ENCODE measurements around the gene PPARGC1A. TPM values are rescaled to one million over a fixed set of nuclear protein-coding genes. Genes with fewer than 3 reads are reported as not detected.

The PPARGC1A gene
- total RNA-seq, 1 experiment from 2014 or later = 1.9 TPM

GRCh38 chr4:23838607-23839006, 51.2 kb downstream of the PPARGC1A start:
- ChIA-PET POLR2A (no interaction called here), CTCF (no interaction called here)
- H3K4me1 Mint-ChIP-seq = no peaks in the 10 kb centered on the region
- ATAC-seq (no peak), DNase-seq (ENCODE audit: low spot score) (no peak)
- no peaks in the 10 kb centered on the region for H3K36me3 Mint-ChIP-seq
- TF ChIP-seq MAX (CRISPR knock-in tag; IDR thresholded peaks at IDR 0.05) = no peak
- no peak for TF ChIP-seq TP53 (CRISPR knock-in tag; IDR thresholded peaks at IDR 0.05)
- H3K27ac Mint-ChIP-seq = no peak overlapping the region
- H3K9me3 Mint-ChIP-seq = peaks cover 6% of the 10 kb centered on the region; the same call in 1 of the 2 replicates
- H3K4me3 Mint-ChIP-seq = no peak overlapping the region
- no peaks in the 10 kb centered on the region for H3K27me3 Mint-ChIP-seq (ENCODE audit: low read depth)

- no peaks in the 10 kb centered on the region for H3K36me3 Mint-ChIP-seq
- no peak for DNase-seq (ENCODE audit: low spot score)
- TF ChIP-seq ATF1 (CRISPR knock-in tag; IDR thresholded peaks at IDR 0.05) = no peak
- TF ChIP-seq USF2 (CRISPR knock-in tag; IDR thresholded peaks at IDR 0.05) = no peak
- TF ChIP-seq NR2C2 (CRISPR knock-in tag; IDR thresholded peaks at IDR 0.05) = no peak
- TF ChIP-seq ZBTB43 (CRISPR knock-in tag; IDR thresholded peaks at IDR 0.05) = no peak
- TF ChIP-seq E2F1 (CRISPR knock-in tag; IDR thresholded peaks at IDR 0.05) = no peak
- TF ChIP-seq GRHL2 (CRISPR knock-in tag; IDR thresholded peaks at IDR 0.05; ENCODE audit: insufficient replicate concordance, severe bottlenecking) = no peak
- TF ChIP-seq GTF2I (CRISPR knock-in tag; conservative IDR thresholded peaks at IDR 0.05) = no peak
- no peak for TF ChIP-seq ZNF263 (CRISPR knock-in tag; IDR thresholded peaks at IDR 0.05; ENCODE audit: low read depth)
- TF ChIP-seq TEAD4 (CRISPR knock-in tag; IDR thresholded peaks at IDR 0.05) = no peak
- no peak for TF ChIP-seq ZNF219 (CRISPR knock-in tag; IDR thresholded peaks at IDR 0.05; ENCODE audit: borderline replicate concordance)
- no peak for TF ChIP-seq NR3C1 (CRISPR knock-in tag; conservative IDR thresholded peaks at IDR 0.05; ENCODE audit: low read depth)
- no peak for TF ChIP-seq NFATC4 (CRISPR knock-in tag; IDR thresholded peaks at IDR 0.05)
- no peak for TF ChIP-seq KAT7 (CRISPR knock-in tag; IDR thresholded peaks at IDR 0.05; ENCODE audit: borderline replicate concordance)
- TF ChIP-seq IRF2 (CRISPR knock-in tag; IDR thresholded peaks at IDR 0.05; ENCODE audit: borderline replicate concordance, low read depth) = no peak
- TF ChIP-seq ERG (CRISPR knock-in tag; IDR thresholded peaks at IDR 0.05) = no peak
- ATAC-seq = no peak
- POLR2A ChIA-PET = no interaction called here
- CTCF ChIA-PET = no interaction called here
- H3K4me1 Mint-ChIP-seq = no peaks in the 10 kb centered on the region
- H3K9me3 Mint-ChIP-seq = peaks cover 6% of the 10 kb centered on the region; the same call in 1 of the 2 replicates
- H3K27me3 Mint-ChIP-seq (ENCODE audit: low read depth) = no peaks in the 10 kb centered on the region
- no peak overlapping the region for H3K27ac Mint-ChIP-seq
- no peak overlapping the region for H3K4me3 Mint-ChIP-seq
These were observed 51.7 kb downstream of the PPARGC1A start for GRCh38 chr4:23838131-23838530.

GRCh38 chr4:23837371-23837770, 52.5 kb downstream of the PPARGC1A start:
- H3K4me3 Mint-ChIP-seq = no peak overlapping the region
- DNase-seq (ENCODE audit: low spot score) (no peak), ATAC-seq (no peak)
- H3K27ac Mint-ChIP-seq = no peak overlapping the region
- H3K4me1 Mint-ChIP-seq = no peaks in the 10 kb centered on the region
- POLR2A ChIA-PET = interaction anchor here (0.6 kb wide), 1 partner anchor 37 kb away, joined by 3 read pairs; no protein-coding TSS in a partner anchor
- H3K27me3 Mint-ChIP-seq (ENCODE audit: low read depth) = no peaks in the 10 kb centered on the region
- H3K9me3 Mint-ChIP-seq = peaks cover 6% of the 10 kb centered on the region; the same call in 1 of the 2 replicates
- CTCF ChIA-PET = no interaction called here
- no peaks in the 10 kb centered on the region for H3K36me3 Mint-ChIP-seq
- TF ChIP-seq SMAD3 (CRISPR knock-in tag; IDR thresholded peaks at IDR 0.05; ENCODE audit: borderline replicate concordance) (no peak), AFF4 (CRISPR knock-in tag; IDR thresholded peaks at IDR 0.05; ENCODE audit: borderline replicate concordance) (no peak), ZNF425 (CRISPR knock-in tag; conservative IDR thresholded peaks at IDR 0.05) (no peak), ZNF317 (CRISPR knock-in tag; IDR thresholded peaks at IDR 0.05; ENCODE audit: borderline replicate concordance, low read depth) (no peak), NFATC4 (CRISPR knock-in tag; IDR thresholded peaks at IDR 0.05) (no peak)
